GM18526 (cell line): ENCODE measurements around the gene BRWD1.

Source experiments
- POLR2A ChIP-seq: IDR thresholded peaks from 3 replicates; pipeline ENCODE4 v1.6.1; 2011; ENCODE audit not compliant: insufficient read length; ENCODE audit errors: extremely low read depth

Gene BRWD1

DNA sequence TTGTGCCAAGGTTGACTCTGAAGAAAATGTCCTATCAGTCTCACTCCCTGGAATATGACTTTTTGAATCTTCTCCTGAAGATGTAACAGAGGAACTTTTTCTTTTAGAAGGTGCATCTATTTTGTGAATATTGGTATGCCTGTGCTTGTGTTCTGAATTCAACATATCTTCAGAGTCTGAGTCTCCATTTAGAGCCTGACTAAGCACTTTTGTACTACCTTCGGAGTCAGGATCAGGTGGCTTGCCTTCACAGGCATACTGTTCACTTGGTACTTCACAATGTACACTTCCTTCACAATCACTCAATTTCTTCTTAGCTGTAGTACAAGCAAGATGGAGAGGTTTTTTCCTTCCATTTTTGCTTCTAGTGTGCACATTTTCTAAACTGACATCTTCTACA, 116.6 kb downstream of the BRWD1 start:
- no peak for TF ChIP-seq POLR2A

DNA sequence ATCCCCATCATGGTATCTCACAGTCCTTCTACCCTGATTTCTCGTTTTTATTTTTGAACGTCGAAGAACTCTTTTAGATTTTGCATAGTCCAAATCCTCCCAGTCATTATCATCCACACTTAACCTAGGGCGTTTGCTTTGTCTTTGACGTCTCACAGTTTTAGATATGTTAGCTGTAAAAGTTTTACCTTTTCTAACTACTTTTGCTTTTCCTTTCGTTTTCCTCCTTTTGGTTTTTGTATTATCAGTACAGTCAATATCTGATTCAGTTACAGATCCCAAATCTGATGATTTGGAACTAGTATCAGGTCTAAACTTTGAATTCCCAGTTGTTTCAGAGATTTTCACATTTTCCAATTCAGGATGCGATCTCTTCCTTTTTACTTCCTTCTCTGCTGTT, 117.1 kb downstream of the BRWD1 start:
- no peak for TF ChIP-seq POLR2A

DNA sequence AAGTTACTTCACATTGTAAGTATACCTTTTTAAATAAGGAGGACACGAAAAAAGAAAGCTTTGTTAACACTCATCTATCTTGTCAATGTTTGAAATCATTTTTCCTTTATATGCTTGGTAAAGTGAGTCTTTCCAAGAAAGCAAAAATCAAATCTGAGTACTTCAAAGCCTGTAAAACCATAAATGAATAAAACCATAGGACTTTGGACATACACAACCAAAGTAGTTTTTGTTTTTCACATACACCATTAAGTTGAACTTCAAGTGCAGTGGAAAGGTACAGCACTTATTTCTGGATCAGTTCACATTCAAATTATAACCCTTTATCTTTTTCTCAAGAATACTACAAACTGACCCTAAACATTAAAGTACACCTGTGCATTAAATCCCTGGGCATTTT, 120.1 kb downstream of the BRWD1 start:
- TF ChIP-seq POLR2A = no peak

DNA sequence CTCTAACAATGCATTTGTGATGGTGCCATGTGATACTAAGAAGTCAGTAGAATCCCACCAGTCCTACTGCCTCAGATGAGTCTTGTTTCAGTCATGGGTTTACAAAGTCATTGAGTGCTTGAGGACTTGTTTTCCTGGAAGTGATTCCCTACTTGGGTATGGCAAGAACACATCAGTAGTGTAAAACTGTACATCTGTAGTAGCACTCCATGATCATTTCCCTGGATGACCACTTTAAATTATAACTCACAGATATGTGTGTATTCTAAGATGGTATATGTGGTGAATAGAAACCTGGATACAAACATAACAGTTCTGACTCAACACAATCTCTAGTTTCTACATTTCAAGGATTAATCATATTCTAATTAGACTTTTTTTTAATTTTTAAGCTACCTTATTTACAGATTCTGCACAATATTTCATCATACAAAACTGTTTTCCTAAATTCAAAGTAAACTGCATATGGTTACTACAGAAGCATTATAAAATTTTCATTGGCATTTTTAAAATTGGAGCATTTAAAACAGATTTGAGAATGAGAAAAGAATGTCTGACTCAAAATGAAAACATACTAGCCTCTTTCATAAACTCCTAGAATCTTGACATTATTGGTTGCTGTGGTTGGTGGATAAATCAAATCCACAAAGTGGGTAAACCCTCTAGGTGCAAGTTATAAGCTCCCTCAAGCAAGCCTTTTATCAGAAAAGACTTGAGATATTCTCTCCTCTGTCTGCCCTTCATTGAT, 123.4 kb downstream of the BRWD1 start:
- TF ChIP-seq POLR2A = no peak

DNA sequence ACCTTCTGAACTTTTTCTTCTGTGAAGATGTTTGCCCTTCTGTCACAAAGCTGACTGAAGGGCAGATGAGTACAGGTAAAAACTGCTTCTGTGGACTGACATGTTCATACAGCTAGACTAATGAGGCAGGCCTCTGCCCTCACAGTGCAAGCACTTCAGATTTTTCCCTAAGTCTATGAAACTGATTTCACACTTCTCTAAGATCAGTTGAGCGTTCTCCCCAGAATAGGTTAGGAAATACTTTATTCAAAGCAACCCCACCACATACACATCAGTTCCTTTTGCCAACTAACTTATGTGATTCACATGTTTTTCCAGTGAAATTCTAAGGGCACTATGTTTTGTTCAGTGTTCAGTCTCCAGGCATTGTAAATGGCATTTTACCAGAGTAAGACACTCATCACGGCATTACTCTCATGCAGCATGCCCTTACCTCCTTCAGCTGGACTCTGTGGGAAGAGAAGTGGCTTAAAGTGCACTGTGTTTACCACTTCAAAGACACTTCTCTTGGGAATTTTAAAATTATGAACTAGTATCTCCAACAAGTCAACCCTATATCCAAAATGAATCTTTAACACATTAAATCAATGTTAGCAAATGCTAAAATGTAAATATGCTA, 124.8 kb downstream of the BRWD1 start:
- TF ChIP-seq POLR2A = no peak

DNA sequence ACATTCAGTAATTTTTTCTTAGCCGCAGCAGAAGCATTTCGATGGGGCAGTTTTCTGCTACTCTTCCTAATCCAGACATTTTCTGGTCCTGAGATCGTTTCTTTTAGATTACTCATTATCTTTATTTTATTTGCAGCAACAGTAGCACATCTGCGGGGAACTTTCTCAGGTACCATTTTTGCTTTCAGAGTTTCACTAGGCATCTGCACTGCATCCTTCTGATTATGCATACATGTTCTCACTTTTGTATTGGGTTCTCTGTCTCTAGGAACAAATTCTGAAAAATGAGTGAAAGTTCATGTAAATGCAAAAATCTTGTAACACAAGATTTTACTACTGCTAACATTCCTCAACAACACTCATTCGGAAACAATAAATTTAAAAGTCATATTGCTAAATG, 126.3 kb downstream of the BRWD1 start:
- no peak for TF ChIP-seq POLR2A

DNA sequence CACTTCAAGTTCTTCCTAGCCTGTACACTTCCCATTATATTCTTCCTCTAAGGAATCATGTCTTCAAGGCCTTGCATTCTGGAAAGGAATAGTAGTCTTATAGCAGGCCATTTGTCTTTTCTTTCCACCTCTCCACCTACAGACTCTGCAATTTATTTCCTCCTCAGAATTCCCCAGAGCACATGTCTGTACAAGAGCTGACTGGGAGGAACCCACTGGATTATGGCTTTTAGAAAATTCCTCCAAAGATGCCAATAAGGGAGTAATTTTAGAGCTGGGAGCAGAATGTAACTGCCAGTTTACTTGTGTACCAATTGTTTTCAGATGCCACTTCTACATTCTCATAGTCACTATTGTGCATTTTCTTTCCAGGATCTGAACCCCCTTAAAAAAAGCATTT, 126.8 kb downstream of the BRWD1 start:
- TF ChIP-seq POLR2A = no peak

DNA sequence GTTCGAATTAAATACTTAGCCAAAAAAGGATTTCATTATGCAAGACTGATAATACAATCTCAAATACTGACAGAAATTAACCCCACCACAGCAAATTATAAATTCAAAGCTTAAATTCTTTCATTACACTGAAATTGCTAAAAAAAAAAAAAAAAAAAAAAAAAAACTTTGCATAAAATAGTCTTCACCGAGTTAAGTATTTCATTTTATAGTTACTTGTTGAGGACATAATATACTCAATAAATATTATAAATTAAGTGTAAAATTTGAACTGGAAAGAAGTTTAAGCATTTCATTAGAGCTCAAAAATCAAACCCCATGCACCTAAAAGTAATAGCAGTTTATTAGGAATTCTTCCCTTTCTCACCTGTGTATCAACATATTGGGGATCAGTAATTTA, 128.3 kb downstream of the BRWD1 start:
- no peak for TF ChIP-seq POLR2A

DNA sequence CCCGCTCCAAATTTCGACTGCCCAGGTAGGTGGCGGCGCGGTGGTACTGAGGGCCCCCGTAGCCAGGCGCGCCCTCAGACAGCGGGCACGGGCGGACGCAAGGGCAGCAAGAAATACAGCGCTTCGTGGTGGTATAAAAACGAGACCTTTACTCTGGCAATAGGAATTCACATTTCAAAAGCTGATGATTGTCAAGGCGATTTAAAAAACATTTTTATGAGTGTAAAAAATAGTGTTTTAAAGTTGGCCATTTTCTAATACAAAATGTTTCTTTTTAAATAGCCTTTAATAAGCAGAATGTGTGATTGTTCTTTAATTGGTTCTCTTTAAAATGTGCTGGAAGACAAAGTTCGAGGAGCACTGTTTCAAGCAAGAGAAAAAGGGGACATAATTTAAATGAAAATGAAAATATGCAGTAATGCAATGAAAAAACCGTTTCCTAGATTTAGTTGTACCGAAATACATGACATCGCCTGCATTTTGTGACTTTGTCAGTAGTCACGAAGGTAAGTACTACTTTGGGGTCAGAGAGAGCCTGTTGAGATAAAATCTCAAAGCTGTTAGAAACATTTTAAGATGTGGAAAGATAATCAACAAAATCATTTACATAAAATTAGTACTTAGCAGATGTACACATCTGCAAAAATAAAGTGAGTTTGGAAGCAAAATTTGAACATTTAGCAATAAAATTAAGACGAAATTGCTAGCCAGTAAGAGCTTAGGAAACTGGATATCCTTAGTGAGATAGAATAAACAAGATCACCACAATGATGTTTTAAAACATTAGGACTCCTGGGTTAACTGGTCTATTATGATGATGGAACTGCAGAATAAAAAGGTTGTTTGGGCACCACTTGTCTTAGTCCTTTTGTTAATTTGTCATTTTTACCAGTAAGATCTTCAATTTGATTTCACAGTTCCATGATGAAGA, 129.1 kb downstream of the BRWD1 start:
- no peak for TF ChIP-seq POLR2A

DNA sequence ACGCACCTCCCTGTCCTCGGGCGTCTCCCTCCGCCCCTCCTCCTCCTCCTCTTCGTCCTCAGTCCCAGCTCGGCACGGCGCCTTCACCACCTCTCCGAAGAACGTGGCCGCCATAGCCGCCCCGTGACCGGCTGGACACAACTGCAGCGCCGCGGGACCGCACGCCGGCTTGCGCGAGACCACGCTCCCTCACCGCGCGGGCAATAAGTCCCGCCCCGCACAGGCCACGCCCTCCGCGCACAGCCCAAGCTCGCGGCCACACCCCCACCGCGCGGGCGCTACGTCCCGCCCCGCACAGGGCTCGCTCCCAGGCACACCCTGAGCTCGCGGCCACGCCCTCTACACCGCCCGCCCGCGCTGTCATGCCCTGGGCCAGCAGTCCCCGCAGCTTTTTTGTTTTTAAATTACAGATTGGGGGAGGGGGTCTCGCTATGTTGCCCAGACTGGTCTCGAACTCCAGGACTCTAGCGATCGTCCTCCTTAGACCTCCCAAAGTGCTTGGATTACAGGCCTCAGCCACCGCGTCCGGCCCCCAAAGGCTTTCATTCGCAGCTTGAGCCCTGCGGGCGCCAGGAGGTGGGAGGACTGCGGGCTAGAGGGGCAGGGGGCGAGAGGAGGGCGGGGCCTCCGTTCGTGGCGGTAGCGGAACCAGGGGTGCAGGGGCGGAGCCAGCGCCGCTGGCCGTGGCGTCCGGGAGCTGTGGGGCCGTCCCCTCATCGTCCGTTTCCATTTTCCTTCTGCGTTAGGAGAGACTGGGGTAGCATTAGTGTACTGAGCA, 130.0 kb downstream of the BRWD1 start, which contains the start of gene PSMG1:
TSS of gene PSMG1 (minus strand) at position 180 of the 778 bp plus-strand sequence. CDS start at position 114, 66 bp downstream.
- peak; percentile 86 for TF ChIP-seq POLR2A

DNA sequence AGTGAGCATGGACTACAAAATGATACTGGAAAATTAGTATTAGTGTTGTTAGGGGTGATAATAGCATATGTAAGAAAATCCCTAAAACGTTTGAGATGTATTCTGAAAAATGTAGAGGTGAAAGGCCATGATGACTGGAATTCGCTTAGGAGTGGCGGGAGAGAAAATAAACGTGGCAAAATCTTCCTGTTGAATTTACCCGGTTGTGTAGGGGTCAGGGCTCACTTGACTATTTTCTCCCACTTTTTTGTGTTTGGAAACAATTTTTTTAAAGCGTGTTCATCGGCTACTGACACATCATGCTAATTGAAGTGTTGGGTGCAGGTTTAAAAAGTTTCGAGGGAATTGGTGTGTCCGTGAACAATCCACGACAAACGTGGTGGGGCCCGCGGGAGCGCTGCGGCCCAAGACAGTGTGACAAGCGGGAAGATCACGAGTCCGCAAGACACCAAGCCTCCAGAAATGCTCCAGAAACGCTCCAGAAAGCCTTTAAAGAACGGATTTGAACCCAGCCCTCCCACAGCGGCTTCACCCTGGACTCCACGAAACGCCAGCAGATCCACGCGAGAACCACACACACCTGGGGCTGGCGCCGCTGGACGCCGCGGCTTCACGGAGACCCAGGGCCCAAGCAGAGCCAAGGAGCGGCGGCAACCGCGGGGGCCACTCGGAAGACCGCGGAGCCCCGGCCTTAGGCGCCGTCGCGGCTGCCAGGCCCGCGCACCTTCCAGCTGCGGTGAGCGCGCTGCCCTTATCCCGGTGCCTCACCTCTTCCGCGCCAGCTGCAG, 130.8 kb downstream of the BRWD1 start:
- no peak for TF ChIP-seq POLR2A

DNA sequence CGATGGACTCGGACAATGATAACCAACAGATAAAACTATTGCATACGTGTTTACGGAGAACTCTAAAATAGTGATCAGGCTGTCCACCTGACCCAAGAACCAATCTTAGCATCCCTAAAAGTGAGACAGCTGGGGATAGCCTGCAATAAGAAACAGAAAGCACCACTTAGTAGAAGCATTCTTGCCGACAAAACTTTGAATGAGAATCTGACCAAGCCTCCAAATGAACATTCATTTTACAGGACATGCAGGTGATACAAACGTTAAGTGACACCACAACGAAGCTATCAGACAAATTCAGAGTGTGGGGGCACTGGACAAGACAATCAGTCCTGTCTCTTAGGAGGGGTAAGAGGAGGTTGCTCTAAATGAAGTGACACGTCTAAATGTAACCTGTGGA, 131.4 kb downstream of the BRWD1 start:
- no peak for TF ChIP-seq POLR2A

DNA sequence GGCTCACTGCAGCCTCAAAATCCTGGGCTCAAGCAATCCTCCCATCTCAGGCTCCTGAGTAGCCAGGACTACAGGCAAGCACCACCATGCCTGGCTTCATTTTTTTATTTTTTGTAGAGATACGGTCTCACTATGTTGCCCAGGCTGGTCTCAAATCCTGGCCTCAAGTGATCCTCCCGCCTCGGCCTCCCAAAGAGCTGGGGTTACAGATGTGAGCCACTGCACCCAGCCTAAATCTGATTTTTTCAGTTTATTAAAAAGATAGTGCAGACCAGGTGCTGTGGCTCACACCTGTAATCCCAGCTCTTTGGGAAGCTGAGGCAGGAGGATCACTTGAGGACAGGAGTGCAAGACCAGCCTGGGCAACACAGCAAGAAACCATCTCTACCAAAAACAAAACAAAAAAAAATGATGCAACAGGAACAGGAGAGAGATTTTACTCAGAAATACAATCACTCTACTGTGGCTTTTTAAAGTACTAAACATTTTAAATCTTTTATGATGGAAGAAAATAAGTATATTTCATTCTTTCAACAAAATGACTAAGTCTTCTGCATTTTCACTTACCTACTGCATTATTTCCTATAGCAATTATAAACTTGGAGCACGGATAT, 132.1 kb downstream of the BRWD1 start:
- no peak for TF ChIP-seq POLR2A

DNA sequence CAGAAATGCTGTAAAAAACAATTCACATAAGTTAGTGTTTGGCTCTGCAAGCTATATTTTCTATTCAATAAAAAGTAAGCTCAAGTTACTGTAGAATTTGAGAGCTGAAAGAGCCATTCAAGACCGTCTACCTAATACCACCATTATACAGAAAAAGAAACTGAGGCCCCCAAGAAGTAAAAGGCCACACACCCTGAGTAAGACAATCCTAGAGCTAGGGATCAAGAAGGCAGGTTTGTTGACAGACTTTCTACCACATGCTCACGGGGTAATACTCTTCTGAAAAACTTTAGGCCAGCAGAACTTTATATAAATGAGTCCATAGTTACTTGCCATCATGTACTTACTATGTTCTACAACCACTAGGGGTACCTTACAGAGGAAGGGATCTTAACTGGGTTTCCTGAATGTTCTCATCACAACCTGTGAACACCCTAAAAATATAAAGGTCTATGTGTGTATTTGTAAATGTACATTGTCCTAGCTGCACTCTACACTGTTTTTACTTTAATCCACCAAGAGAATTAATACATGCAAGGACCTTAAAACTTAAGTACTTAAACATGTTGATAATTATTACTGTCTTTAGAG, 132.9 kb downstream of the BRWD1 start:
- TF ChIP-seq POLR2A = no peak

DNA sequence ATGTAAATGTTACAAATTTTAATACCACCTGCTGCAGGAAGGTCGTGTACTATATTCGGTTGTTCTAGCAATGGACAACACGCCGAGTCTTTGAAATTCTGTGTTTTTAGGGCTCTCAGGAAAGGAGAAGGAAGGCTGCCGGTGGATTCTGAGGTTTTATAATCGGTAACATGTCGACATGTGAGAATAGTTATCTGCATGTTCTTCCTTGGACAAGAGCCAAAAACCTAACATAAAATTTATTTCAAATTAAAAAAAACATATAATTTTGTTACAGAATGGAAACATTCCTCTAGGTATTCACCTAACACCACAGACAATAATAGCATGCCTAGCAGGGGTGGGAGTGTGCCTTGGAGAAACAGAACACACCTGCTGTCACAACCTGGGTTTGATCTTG, 135.0 kb downstream of the BRWD1 start:
- no peak for TF ChIP-seq POLR2A
